HG03575 (cell line): ENCODE results near the gene TCIRG1.

ENCODE experiments used
- ATAC-seq: cut with Tn5 transposase; IDR thresholded peaks from one replicate; pipeline ENCODE4 v1.9.1; 2021; ENCODE audit not compliant: unreplicated experiment, insufficient number of reproducible peaks, low FRiP score; ENCODE audit errors: extremely low read depth

TCIRG1 gene

GRCh38 chr11:68047437-68048290 lies 8.8 kb downstream of the TCIRG1 start:
- ATAC-seq = no peak

DNA sequence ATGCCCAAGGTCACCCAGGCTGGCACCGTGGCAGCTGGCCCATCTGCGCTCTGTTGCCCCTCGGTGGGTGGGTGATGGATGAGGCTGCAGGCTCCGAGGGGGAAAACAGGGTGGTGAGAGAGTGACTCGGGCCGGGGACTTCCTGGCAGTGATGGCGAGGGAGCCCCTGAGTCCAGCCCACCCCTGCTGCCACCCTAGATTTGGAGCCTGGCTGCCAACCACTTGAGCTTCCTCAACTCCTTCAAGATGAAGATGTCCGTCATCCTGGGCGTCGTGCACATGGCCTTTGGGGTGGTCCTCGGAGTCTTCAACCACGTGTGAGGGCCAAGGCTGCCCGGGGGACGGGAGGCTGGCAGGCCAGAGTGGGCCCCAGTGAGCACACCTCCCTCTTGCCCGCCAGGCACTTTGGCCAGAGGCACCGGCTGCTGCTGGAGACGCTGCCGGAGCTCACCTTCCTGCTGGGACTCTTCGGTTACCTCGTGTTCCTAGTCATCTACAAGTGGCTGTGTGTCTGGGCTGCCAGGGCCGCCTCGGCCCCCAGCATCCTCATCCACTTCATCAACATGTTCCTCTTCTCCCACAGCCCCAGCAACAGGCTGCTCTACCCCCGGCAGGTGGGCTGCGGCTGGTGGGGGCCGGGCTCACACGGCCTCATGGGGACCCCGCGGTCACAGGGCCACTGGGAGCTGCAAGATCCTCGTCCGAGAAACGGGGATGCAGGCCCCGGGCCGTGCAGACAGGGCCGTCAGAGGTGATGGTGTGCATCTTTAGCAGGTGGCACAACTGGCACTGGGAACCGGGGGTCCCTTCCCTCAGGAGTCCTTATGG lies 10.1 kb downstream of the TCIRG1 start:
- ATAC-seq = no peak

GRCh38 chr11:68049509-68050370 lies 10.9 kb downstream of the TCIRG1 start:
- no peak for ATAC-seq

DNA sequence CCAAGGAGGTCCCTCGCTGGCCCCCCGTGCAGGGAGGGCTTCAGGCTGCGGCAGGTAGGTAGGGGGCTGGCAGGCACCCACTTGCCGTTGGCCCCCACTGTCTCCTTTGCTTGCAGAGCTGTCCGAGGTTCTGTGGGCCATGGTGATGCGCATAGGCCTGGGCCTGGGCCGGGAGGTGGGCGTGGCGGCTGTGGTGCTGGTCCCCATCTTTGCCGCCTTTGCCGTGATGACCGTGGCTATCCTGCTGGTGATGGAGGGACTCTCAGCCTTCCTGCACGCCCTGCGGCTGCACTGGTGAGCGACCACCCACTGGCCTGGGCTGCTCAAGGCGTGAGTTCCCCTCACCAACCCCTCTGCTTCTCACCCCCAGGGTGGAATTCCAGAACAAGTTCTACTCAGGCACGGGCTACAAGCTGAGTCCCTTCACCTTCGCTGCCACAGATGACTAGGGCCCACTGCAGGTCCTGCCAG lies 11.6 kb downstream of the TCIRG1 start:
- no peak for ATAC-seq

- no peak for ATAC-seq
These were observed 12.6 kb downstream of the TCIRG1 start for GRCh38 chr11:68051191-68052136.

DNA sequence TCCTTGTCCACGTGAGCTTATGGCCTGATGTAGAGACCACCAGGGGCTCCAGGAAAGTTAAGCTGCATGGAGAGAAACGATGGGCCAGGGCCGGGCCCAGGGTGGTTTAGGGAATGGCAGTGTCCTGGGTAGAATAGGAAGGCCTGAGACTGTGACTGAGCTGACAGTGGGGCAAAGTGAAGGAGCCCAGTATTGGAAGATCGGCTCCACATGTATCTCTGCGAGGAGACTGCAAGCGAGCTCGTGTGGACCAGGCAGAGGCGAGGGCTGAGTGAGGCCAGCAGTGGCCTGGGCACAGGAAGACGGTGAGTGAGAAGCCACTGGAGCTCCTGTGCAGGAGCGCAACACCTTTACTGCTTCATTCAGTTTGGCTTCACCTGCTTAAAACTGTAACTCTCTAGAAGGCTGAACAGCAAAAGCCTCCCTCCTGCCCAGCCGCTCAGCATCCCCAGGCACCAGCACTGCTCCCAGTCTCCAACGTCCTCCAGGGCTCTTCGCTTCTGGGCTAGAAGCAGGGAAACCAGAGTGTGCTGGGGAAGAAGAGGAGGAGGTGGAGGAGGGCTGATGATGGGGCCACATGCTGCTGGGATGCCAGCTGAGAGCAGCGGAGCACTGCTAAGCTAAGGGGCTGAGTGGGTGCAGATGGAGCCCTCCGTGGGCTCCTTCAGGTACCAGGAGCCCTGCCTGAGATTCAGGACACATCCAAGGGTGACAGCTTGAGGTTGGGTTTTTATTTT lies 13.5 kb downstream of the TCIRG1 start:
- no peak for ATAC-seq

DNA sequence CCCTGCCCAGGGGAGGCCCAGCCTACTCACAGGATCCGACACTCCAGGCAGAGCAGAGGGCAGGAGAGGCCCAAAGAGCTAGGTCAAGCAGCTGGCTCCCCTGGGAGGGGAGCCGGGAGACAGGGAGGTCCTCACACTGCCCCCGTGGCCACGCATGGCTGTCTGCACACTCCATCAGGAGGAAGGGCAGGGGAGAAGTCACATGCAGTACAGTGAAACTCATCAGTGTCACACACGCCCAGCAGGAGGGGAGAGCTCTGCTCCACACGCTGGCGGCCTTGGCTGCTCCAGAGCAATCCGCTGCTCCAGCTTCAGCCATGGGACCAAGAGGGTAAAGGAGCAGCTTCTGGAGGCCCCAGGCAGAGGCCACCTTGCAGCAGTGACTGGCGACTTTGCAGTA lies 14.3 kb downstream of the TCIRG1 start:
- no peak for ATAC-seq

GRCh38 chr11:68053981-68054812 lies 15.4 kb downstream of the TCIRG1 start:
- ATAC-seq = no peak

DNA sequence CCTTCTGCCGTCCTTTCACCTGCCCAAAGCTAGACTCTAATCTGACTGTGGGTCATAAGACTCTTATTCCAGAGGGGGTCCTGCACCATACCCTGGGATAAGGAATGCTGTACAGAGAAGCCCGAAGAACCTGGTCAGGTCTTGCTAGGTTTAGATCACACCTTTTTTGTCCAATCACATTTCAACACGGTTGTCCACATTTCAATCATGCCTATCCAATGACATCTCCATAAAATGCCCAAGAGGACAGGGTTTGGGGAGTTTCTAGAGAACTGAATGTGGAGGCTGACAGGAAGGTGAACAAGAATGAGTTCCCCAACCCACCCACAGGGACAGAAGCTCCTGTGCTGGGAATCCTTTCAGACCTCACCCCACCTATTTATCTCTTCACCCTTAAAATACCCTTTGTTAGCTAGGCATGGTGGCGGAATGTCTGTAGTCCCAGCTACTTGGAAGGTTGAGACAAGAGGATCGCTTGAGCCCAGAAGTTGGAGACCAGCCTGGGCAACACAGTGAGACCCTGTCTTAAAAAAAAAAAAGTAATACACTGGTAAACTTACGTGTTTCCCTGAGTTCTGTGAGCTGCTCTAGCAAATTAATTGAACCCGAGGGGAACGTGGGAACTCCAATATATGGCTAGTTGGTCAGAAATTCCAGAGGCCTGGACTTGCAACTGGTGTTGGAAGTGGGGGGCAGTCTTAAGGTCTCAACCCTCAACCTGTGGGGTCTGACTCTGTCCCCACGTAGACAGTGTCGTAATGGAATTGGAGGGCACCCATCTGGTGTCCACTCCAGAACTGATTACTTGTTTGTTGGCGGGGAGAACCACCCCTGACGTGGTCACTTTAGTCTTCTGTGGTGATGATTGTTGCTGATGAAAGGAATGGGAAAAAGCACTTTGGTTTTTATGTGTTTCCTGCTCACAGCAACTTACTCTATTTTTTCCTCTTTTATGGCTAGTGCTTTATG lies 17.8 kb downstream of the TCIRG1 start:
- no peak for ATAC-seq

GRCh38 chr11:68057807-68058206 lies 19.0 kb downstream of the TCIRG1 start:
- ATAC-seq = no peak

GRCh38 chr11:68061508-68061907 lies 22.7 kb downstream of the TCIRG1 start:
- no peak for ATAC-seq

DNA sequence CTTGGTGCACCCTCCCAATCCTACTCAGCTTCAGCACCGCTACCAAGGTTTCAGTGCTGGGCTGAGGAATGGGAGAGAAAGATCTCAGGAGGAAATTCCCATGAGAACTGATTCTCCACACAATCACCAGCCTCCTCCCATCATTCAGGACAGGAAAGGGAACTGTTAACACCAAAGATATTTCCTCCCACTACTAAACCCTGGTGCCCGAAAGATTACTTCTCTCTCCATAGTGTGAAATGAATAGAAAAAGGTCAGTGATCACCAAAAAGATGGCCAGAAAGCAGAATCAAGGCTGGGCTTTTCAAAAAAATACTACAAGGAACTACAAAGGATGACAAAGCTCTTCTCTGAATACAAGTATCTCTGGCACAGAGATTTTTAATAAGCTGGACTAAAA lies 26.1 kb downstream of the TCIRG1 start:
- no peak for ATAC-seq

DNA sequence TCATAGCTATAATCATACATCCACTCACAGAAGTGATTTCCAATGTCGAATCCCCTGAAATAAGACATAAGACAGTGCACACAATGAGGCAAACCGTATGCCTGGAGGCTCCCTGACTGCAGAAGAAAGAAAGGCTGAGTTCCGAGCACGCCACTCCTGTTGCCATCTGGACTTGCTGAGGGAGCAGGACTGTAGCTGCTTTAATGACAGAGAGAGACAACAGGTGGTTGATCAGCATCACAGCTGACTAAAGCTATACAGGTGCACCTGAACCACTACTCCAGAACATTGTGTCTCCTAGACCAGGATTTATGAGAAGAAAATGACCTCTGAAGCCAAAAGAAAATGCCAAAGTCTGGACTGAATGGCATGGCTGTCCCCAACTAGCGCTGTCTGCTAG lies 27.0 kb downstream of the TCIRG1 start:
- ATAC-seq = no peak

DNA sequence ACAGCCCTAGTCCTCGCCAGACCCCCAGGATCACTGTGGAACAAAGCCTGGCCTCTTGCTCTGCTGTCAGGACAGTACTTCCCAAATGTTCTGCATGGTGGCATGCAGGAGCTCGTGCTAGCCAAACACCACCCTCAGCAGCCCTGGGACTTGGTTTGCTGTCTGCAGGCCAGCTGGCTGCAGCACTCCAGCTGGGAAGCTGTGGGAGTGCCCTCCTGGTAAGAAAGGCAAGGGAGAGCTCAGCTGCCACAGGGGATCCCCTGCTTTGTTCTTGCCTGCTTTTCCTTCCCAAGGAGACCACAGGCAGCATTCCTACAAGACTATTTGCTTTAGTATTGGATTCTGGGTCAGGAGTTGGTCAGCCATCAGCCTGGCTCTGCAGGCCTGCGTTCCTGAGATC lies 27.9 kb downstream of the TCIRG1 start:
- no peak for ATAC-seq

DNA sequence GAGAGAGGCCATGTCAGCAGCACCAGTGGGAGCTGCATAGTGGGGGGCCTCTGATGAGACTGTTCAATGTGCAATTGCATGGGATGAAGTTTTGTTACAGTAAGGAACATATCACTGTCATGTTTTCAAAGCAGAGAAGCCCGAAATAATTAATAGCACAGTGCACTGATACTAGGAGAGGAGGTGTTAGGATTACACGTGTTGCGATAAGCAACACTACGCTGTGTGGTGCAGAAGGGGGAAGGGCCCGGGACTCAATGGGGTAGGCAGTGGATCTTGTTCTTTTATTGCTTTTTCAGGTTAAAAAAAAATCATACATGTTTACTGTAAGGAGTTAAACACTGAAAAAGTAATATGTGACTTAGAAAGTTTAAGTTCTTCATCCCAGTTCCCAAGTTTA lies 29.2 kb downstream of the TCIRG1 start:
- ATAC-seq = no peak
